ENCODE results near the gene SLC5A1. TPM values are rescaled to one million over a fixed set of nuclear protein-coding genes. Genes with fewer than 3 reads are reported as not detected.
"Not testable (repeated sequence)": the region's sequence is repeated elsewhere in the genome, so short reads cannot be mapped to it uniquely, and the experiment has no call there.

The SLC5A1 gene
- total RNA-seq, 3 donors from 2014 or later: 1.3 to 5.3 TPM; not detected in 1

- no peak for DNase-seq (ENCODE audit: low spot score in 2 of 2)
- intact Hi-C loops (cut with DNase I; ENCODE audit: low total_unique reads): no loop called here
Observed at GRCh38 chr22:32144496-32145274, 101.6 kb downstream of the SLC5A1 start.

DNA sequence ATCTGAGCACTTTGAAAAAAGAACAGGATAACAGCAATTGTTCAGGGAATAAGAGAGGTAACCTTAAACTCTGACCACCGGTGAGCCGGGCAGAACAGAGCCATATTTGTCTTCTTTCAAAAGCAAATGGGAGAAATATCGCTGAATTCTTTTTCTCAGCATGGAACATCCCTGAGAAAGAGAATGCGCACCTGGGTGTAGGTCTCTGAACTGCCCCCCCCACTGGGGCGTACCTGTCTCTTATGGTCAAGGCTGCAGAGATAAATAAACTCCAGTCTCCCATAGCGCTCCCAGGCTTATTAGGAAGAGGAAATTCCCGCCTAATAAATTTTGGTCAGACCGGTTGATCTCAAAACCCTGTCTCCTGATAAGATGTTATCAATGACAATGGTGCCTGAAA is 104.1 kb downstream of the SLC5A1 start:
- H3K27ac ChIP-seq; H3K4me1 ChIP-seq; H3K9me3 ChIP-seq; DNase-seq (ENCODE audit: low spot score in 2 of 2); intact Hi-C loops (cut with DNase I; ENCODE audit: low total_unique reads); H3K4me3 ChIP-seq; H3K27me3 ChIP-seq; H3K36me3 ChIP-seq: not testable (repeated sequence)

More at GRCh38 chr22:32144496-32145274, 101.6 kb downstream of the SLC5A1 start:
- H3K4me1 ChIP-seq: no peaks in the 10 kb centered on the region
- H3K9me3 ChIP-seq: peaks cover 0 to 5% of the 10 kb centered on the region in 2 donors
- no peaks in the 10 kb centered on the region for H3K36me3 ChIP-seq
- H3K4me3 ChIP-seq: no peak overlapping the region
- TF ChIP-seq POLR2AphosphoS5 (IDR thresholded peaks at IDR 0.05): no peak
- H3K27me3 ChIP-seq: no peaks in the 10 kb centered on the region
- no peak overlapping the region for H3K27ac ChIP-seq

DNA sequence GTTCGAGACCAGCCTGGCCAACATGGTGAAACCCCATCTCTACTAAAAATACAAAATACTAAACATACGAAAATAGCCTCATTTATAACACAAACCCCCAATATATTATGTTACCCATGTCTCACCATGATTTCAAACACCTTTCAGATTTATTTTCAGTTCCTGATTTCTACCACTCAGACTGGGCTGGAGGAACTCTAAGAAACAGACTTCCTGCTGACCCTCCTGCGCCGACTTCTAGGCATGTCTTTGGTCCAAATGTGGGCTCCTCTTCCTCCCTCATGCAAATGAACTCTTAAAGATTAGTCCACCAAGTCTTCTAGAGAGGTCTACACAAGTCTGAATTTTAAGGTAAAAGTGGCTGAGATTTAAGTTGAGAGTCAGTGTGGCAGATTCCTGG is 105.3 kb downstream of the SLC5A1 start:
- H3K9me3 ChIP-seq; DNase-seq (ENCODE audit: low spot score in 2 of 2); H3K36me3 ChIP-seq; H3K27ac ChIP-seq; H3K27me3 ChIP-seq; H3K4me1 ChIP-seq; H3K4me3 ChIP-seq; intact Hi-C loops (cut with DNase I; ENCODE audit: low total_unique reads): not testable (repeated sequence)

DNA sequence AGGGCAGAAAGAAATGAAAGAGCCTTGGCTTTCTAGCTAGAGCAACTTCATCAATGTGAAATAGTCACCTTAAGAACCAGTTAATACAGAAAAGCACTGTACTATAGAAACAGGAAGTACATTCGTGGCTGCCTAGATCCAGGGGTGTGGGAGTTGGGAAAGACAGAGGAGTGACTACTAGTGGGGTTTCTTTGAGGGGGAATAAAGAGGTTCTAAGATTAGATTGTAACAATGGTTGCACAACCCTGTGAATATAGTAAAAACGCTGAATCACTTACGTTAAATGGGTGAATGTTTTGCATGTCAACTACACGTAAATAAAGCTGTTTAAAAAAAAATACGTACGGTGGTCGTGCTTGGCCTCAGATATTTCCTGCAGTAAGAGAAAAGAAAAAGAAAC is 107.6 kb downstream of the SLC5A1 start:
- H3K9me3 ChIP-seq; intact Hi-C loops (cut with DNase I; ENCODE audit: low total_unique reads); H3K4me3 ChIP-seq; H3K36me3 ChIP-seq; H3K4me1 ChIP-seq; H3K27ac ChIP-seq; H3K27me3 ChIP-seq; DNase-seq (ENCODE audit: low spot score in 2 of 2): not testable (repeated sequence)

DNA sequence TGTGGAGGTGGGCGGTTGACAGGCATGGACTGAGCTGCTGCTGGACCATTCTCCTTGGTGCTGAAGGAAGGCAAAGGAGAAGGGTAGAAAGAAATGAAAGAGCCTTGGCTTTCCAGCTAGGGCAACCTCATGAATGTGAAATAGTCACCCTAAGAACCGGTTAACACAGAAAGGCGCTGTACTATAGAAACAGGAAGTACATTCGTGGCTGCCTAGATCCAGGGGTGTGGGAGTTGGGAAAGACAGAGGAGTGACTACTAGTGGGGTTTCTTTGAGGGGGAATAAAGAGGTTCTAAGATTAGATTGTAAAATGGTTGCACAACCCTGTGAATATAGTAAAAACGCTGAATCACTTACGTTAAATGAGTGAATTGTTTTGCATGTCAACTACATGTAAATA is 108.6 kb downstream of the SLC5A1 start:
- H3K27ac ChIP-seq; H3K36me3 ChIP-seq; intact Hi-C loops (cut with DNase I; ENCODE audit: low total_unique reads); DNase-seq (ENCODE audit: low spot score in 2 of 2); H3K4me3 ChIP-seq; H3K27me3 ChIP-seq; H3K9me3 ChIP-seq; H3K4me1 ChIP-seq: not testable (repeated sequence)

- intact Hi-C loops (cut with DNase I; ENCODE audit: low total_unique reads): not testable (repeated sequence)
Observed at GRCh38 chr22:32154727-32155126, 111.7 kb downstream of the SLC5A1 start.

GRCh38 chr22:32157632-32158031 is 114.6 kb downstream of the SLC5A1 start:
- H3K9me3 ChIP-seq; H3K4me3 ChIP-seq; DNase-seq (ENCODE audit: low spot score in 2 of 2); H3K27me3 ChIP-seq; H3K4me1 ChIP-seq; intact Hi-C loops (cut with DNase I; ENCODE audit: low total_unique reads); H3K36me3 ChIP-seq; H3K27ac ChIP-seq: not testable (repeated sequence)

More at GRCh38 chr22:32154727-32155126, 111.7 kb downstream of the SLC5A1 start:
- not testable (repeated sequence) for H3K27ac ChIP-seq; H3K4me1 ChIP-seq; H3K9me3 ChIP-seq; DNase-seq (ENCODE audit: low spot score in 2 of 2); H3K27me3 ChIP-seq; H3K36me3 ChIP-seq; H3K4me3 ChIP-seq

DNA sequence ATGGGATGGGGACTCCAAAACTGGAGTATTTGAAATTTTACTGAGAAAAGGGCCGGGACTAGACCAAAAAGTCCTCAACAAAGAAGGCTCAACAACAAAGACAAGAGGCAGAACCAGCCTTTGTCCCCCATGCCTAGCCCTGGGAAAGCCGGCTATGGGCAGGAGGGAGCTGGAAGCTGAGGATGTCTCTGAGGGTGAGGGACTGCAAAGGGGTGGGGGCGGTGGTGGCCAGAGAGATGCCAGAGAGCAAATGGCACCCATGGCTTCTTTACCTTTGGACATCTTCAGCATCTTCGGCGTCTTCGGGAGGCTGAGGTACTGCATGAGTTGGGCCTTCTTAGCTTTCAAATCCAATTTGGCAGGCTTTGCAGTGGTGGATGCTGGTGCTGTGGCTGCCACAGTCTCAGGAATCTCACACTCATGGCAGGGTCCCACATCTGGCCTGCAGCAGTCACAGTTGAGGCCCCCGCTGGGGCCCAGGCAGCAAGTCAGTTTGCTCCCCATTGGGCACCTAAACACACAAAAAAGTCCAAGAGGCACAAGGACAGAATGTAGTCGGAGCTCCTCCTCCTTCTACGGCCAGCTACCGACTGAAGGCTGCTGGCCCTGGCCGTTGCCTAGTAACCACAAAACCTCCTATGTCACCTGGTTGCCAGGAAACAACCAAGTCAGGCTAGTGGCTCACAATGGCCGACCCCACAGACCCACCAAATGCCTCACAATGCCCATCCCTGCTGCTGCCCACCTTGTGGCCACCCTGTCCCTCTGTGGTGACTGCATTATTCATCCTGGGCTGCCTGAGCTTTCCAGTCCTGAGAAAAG is 115.9 kb downstream of the SLC5A1 start, which contains the start of gene C22orf42:
Gene C22orf42, minus strand, starts transcription at position 592 of the 822 bp plus-strand sequence. Its CDS starts 88 bp downstream, at position 504.
- no peaks in the 10 kb centered on the region for H3K4me1 ChIP-seq
- intact Hi-C loops (cut with DNase I; ENCODE audit: low total_unique reads): no loop called here
- no peaks in the 10 kb centered on the region for H3K9me3 ChIP-seq
- H3K27me3 ChIP-seq: peaks cover 0 to 9% of the 10 kb centered on the region in 2 donors
- no peak for DNase-seq (ENCODE audit: low spot score in 2 of 2)
- no peak for TF ChIP-seq CTCF (IDR thresholded peaks at IDR 0.05)
- no peak for TF ChIP-seq POLR2AphosphoS5 (IDR thresholded peaks at IDR 0.05)
- TF ChIP-seq POLR2A (IDR thresholded peaks at IDR 0.05): no peak
- H3K36me3 ChIP-seq: no peaks in the 10 kb centered on the region
- H3K27ac ChIP-seq: no peak within 1 kb of the TSS
- H3K4me3 ChIP-seq: no peak within 1 kb of the TSS

DNA sequence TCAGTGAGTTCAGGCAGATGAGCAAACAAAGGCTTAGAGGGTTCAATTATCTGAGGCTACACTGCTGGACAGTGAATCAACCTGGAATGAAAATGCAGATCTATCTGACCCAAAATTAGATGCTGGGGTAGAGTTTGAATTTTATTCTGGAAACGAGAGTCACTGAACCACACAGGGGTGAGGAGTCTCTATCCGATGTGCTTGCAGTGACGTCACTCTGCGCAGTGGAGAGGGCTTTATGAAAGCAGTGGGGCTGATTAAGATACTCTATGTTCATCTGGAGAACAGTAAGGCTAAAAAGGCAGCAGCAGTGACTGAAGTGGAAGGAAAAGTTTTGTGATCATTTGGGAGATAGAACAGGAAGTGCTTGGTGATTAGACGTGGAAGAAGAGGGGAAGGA is 117.3 kb downstream of the SLC5A1 start:
- H3K4me3 ChIP-seq; H3K27ac ChIP-seq; DNase-seq (ENCODE audit: low spot score in 2 of 2); intact Hi-C loops (cut with DNase I; ENCODE audit: low total_unique reads); H3K4me1 ChIP-seq; H3K36me3 ChIP-seq; H3K9me3 ChIP-seq: not testable (repeated sequence)
- H3K27me3 ChIP-seq: peaks cover 0 to 16% of the 10 kb centered on the region in 2 donors
